ENCODE measurements around the gene ADISSP.

- no peak for TF ChIP-seq CTCF (IDR thresholded peaks at IDR 0.05)
- TF ChIP-seq POLR2A (IDR thresholded peaks at IDR 0.05) = peak in 1 of 2 donors; percentile 12
Observed at GRCh38 chr20:3766422-3767109, 987 bp downstream of the ADISSP start.

Measured in gastroesophageal sphincter (tissue), 3 donors.